Activated T-cell treated with anti-CD3 and anti-CD28 coated beads for 4 hours (primary cell): ENCODE data around the gene OMG.
"Not testable (repeated sequence)": the region's sequence is repeated elsewhere in the genome, so short reads cannot be mapped to it uniquely, and the experiment has no call there.

Experiments
- DNase-seq: peaks from one replicate; pipeline ENCODE4 v3.0.0-alpha.2; 2020

The OMG gene

DNA sequence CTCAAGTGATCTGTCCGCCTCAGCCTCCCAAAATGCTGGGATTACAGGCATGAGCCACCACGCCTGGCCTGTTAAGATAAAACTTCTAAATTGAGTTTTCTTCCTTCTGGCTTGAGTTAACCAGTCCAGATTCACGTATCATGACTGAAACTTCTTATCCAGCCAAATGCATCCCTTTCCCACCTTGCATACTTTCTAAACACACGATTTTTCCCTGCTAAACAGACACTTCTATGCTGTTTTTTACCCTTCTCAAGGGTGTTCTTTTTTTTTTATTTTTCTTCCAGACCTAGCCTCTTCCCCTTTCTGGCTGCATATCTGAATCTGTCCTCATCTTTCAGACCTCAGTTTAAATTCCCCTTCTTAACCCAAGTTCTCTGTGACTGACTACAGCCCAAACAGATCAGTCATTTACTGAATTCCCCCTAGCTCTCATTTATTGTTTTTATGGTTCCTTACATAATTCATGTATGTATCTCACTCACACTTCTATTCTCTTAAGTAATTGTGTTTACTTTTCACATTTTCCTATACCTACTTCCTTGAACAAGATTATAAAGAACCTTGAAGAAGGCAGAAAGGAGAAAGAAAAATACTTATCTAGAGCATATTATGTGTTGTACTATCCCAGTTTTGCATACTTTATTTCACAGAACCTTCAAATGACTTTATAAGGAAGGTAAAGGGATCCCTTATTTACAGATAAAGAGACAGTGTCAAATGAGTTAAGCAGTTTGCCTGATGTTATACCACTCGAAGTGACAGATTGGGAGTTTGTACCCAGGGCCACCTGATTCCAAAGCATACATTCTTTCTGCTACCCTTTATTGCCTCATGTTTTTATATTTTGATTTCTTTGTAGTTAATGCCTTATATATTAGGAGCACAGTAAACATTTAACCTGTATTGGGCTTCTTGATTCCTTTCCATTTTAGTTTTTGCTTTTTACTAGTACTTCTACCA lies 11.6 kb upstream of the OMG start:
- DNase-seq = no peak

DNA sequence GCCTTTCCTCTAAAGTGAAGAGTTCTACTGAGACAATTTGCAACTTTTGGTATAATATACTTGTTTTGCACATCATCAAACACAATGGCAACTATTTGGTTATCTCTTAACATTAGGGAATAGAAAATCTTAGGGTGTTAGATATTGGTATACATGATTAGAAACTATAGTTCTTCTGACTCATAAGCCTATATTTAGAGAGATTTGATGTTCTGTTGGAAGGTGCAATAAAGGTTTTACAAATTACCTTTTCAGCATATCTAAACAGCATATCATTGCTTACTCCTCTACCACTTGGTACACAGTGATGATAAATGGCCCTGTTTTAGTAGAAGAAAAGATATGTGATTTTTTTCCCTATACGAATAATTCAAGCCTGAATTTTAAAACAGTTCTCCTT lies 10.6 kb upstream of the OMG start:
- no peak for DNase-seq

DNA sequence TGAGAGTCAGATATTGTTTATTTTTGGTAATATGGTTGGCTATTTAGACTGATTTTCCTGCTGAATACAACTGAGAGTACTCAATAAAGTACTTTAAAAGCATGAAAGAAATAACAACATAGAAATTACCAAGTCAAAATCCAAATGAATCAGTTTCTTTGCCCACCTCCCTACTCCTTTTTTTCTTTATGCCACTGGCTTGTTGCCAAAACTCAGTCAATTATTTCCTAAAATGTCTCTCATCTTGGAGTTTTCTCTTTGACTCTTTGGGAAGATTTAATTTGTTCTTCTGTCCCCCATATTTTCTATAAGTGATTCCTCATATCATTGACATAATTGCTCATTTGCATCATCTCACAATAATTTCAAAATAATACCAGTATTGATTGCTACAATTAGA lies 2.6 kb upstream of the OMG start:
- DNase-seq = no peak

DNA sequence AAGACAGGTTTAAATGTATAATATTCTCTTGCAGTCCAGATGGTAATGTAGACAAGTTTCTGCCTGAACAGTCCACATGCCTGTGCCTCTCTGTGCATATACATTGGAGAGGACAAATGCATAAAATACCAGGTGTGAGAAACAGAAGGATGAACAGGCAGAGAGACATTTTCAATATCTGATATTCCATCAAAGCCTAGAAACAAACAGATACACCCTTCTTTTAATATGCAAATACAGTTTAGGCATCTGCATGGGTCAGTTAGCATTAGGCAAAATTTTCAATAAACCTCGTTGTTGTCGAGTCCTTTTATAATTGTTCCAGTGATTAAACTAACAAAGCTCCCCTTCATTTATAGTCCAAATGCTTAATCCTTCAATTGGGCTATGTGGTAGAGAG lies 897 bp downstream of the OMG start:
- DNase-seq = no peak

DNA sequence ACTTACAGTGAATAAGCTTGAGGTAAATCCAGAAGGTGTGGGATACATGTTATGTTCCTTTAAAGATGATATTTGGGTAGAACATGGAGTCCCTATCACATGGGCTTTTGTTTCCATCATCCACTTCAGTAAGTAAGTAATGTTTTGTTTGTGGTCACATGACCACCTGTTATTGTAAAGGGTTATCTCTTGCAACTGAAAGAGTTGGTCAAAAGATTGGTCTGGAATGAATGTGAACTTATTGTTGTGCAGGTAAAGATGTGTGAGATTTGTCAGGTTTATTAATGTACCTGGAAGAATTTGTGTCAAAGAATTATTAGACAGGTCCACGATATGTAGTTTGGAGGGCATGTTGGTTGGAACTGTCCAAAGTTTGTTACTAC lies 1.6 kb downstream of the OMG start:
- DNase-seq = no peak

DNA sequence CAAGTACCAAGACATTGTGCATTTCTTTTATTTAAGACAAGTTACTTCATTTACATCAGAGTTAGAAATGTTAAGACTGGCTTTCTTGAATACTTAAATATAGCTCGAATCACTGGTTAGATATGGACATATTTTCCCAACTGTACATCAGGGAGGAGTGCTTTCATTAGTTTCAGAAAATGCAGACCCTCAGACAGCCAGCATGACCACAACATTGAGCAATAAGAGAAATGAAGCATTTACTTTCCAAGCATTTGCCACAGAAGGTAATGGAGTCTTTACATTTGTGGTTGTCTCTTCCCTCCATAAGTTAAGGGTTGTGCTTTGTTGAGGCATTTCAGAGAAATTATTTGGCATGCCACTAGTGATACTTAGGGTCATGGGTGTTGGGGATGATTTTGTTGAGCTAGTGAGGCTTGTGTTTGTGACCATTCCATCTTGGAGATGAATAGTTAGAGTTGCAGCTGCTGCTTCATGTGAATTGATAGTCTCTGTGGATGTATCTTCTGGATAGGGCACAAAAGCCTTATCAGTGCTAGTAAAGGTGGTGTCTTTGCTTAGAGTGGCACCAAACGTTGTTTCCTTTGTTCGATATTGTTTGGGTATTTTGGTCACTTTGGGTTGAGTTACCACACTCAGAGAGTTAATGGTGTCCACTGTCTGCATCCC lies 2.1 kb downstream of the OMG start:
- no peak for DNase-seq

DNA sequence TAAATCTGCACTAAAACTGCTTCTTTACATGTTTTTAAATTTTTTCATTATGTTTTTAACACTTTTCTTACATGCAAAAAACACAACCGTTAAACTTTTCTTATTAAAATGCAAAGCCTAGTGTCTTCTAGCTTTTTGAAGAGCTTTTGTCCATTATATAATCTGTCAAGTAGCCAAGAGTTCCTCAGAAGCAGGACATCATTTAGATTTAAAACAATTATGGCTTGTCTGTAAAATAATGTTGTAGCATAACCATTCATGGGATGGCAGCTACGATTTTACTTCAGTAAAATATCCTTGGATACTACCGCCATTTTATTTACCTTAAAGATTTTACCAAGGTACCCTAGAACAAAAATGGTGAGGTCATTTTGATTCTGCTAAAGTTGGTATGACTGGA lies 2.8 kb downstream of the OMG start:
- DNase-seq = no peak

DNA sequence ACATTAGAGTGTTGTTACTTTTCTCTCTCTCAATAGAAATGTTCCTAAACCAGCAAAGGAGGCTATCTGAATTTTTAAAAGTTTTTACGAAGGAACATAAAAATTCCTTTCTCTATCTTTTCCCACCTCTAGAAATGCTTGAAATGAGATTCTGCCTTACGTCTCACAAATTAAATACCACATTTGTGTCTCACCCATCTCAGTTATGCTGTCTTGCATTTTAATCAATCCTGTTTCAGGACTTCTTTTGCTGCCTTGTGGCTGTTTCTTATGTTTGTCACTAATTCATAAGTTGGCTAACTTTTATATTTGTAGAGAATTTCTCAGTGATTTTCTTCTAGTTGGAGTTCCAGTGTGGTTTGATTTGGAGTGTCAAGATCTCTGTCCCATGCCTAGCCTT lies 3.5 kb downstream of the OMG start:
- no peak for DNase-seq

DNA sequence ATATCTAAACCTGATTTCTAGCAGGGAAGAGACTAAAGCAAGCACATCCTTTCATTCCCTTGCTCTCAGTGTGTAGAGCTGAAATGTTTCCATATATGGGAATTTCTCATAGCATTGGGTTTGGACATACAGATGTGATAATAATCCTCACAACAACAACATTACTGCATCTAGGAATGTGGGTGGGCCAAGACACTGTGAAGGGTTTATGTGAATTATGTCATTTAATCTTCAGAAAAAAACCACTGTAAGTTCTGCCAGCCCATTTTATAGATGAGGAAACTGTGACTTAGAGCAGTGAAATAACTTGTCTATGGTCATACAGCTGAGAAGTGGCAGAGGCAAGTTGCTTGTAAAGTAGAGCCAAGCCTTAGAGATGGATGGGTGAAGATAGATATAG lies 5.2 kb downstream of the OMG start:
- DNase-seq = no peak

DNA sequence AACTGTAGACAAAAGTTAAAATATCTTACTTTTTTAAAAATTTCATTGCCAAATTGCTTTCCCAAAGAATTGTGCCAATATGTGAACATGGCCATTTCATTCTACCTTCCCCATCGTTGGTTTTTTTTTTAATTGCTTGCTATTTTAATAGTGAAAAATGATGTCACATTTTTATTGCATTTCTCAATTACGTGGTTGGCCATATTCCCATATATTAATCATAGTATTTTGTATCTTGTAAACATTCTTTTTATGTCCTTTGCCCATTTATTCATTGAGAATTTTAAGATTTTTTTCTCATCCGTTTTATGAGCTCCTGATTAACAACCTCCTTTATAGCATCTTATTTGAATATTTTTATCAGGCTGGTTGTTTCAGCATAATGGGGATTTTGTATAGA lies 7.2 kb downstream of the OMG start:
- DNase-seq = no peak

DNA sequence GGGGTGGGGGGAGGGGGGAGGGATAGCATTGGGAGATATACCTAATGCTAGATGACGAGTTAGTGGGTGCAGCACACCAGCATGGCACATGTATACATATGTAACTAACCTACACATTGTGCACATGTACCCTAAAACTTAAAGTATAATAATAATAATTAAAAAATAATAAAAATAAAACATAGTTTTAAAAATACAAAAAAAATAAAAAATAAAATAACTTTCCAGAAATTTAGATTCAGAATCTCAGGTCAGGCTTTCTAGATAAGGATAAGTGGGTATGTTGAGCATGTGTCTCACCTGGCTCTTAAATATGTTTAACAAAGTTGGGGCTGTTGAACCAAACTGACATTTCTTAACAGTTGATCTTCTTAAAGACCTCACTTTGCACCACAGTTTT lies 9.1 kb downstream of the OMG start:
- DNase-seq = not testable (repeated sequence)

DNA sequence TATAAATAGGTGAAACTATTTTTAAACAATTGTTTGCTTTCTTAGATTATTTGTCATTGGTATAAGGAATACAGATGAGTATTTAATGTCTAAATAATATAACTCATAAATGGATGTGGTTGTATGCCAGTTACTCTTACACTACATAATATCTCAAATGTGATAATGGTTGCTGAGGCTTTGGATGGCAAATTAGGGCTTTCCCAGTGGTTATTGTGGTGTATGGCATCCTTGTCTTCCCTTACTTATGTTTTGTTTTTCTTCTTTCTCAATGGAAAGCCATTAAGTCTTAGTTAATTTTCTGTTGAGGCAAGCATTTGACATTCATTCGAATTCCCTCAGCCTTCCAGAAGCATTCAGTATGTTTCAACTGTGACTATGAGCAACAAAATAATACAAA lies 10.5 kb downstream of the OMG start:
- no peak for DNase-seq

DNA sequence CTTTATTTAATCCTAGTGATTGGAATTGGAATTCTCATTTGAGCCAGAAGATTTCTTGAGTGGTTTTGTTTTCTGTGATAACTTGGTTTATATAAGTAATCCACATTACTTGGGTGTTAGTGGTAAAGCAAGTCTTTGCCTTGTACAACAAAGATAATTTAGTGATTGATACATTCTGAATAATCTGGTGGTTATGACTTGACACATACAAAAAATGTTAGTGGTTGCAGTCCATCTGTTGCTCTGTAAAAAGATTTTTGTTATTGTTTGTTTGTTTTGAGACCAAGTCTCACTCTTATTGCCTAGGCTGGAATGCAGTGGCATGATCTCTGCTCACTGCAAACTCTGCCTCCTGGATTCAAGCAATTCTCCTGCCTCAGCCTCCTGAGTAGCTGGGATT lies 13.2 kb downstream of the OMG start:
- DNase-seq = no peak

DNA sequence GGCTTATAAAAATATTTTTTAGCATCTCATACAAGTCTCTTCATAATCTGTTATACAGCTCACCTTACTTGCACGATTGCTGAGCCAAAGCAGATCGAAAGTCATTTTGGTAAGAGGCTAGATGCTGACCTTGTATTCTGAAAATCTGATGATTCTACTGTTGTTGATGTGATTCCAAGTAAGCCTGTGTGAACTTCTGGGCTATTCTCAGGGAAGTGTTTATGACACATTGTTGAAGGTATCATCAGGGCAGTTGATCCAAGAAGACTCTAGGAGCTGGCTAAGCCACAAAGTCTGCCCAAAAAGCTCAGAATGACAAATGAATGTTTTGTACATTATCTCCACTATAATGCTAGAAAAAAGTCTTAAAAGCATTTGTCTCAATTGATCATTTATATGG lies 16.0 kb downstream of the OMG start:
- no peak for DNase-seq

DNA sequence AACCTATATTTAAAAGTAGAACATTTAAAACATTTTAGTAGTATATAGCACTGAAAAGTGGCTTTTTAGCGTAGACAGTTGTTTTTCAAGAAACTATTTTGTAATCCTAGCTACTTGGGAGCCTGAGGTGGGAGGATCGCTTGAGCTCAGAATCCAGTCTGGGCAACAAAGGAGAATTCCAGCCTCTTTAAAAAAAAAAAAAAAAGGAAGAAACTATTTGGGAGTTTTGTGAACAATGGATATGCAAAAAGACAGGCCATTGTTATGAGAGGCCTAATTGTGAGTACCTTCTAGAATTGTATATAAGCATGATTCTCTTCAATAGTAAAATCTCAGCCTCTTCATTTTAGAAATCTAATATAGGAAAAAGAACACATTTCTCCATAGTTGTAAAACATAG lies 17.6 kb downstream of the OMG start:
- DNase-seq = no peak

DNA sequence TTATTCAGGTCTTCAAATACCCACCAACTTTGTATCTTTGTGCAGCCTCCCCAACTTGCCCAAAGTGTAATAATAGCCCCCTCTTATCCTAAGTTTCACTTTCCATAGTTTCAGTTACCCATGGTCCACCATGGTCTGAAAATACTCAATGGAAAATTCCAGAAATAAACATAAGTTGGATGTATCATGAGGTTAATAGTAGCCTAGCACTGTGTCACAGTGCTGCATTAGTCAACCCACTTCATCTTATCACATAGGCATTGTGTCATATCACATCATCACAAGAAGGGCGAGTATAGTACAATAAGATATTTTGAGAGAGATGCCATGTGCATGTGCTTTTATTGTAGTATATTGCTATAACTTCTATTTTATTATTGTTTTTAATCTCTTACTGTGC lies 21.9 kb downstream of the OMG start:
- DNase-seq = no peak

DNA sequence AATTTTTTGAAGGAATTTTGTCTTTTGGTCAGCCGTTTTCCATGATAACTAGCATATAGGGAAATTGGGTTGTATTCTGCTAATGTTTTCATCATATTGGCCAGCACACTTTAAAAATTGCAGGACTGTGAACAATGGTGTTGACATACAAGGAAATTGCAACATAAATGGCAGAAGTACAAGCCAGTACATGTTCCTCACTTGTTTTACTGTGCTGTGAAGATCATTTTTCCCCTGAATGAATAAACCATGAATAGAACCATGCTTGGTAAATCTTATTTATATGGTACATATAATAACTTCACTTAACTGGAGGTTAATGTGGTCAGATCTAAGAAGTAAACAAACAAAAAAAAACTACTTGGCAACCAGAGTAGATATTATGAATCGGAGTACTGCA lies 22.8 kb downstream of the OMG start:
- DNase-seq = no peak

DNA sequence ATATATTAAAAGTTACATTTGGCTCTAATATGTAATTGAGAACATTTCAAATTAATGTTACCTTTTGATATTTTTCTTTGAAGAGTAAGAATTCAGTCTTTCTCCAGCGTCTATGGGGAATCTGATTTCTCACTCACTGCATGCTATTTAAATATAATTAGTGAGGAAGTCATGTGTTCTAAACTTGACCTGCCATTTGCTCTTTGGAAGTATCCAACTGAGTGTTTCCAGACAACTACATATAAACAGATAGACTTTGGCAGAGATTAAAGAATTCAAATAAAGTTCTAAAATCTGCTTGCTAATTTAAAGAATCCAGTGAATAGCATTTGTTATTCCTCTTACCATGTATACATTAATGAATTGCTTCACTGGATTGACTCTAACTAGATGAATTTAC lies 23.5 kb downstream of the OMG start:
- DNase-seq = no peak

DNA sequence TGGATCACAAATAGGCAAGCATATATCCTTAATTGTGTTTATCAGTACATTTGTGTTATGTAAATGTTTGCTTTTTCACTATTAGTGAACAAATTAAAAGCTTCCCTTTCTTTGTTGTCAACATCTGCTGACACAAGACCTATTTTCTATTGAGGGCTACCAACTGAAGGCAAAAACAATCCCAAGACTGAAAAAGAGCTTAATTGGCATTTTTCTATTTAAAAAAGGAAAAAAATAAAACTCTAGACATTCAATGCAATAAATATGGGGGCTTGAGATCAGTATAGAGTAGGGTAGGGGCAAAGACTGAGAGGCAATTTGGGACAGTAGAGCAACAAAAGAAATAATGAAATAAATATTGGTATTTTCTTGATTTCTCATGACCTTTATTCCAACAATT lies 24.2 kb downstream of the OMG start:
- no peak for DNase-seq

DNA sequence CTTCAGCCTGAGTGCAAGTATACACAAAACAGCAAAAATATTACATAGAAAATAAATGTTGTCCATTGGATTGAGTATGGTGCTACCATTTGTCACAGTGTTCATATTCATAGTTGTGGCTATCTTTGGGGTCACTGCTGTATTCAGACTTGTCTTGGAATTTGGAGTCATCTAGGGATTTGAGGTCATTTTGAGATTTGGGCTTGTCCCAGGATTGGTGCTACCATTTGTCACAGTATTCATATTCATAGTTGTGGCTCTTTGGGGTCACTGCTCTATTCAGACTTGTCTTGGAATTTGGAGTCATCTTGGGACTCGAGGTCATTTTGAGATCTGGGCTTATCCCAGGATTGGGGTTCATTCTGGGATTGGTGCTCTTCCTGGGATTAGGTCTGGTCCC lies 24.8 kb downstream of the OMG start:
- no peak for DNase-seq

DNA sequence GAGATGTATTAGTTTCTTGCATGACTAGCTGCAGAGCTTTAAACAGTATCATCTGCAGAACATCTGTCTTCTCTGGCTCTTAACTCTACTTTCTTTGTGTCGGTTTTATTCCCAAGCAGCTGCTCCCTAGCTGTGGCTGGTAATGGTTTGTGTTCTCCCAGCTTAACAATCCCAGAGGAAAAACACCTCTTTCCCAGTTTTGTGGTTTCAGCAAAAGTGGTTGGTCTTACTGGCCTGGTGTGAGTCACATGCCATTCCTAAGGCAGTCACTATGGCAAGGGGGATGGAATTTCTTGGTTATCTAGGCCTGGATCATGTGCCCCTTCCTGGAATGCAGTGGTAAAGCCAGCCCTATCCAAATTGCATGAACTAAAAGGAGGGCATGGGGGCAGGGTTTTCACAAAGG lies 27.5 kb downstream of the OMG start:
- no peak for DNase-seq

DNA sequence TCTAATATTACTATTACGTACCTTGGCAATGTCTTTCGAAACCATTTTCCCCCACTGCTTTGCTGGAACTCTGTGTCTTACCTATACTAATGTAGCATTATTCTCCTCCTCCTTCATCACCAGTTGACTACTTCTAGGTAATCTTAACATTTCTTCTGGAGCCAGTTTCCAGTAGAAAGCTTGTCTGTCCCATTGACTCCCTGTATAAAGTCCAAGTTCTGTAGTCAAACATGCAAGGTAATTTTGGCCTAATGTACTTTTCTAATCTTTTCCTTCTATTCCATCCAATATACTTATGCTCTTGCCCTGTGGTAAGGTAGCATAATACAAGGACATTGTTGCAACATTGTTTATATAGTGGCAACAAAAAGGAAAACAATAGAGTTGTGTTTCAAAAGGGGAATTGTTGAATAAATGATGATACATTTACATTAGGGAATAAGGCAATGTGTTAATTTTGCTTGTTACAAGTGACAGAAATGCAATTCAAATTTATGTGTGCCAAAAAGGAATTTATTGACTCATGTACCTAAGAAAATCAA lies 27.9 kb downstream of the OMG start:
- no peak for DNase-seq

DNA sequence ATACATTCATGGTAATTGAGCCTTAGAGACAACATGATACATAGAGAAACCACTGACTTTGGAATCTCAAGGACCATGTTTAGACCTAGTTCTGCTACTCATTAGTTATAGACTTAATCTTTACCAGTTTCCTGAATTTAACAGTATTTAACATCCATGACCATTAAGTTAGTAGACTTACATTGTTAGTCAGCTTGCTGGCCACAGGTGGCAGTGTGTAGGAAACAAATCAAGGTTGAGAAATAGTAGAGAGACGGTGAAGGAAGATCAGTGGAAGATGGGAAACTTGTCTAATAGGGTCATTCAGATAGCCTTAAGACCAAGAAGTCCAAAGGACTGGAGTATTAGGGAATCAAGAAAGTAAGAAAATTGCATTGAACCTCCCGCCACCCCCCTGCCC lies 31.0 kb downstream of the OMG start:
- DNase-seq = no peak

DNA sequence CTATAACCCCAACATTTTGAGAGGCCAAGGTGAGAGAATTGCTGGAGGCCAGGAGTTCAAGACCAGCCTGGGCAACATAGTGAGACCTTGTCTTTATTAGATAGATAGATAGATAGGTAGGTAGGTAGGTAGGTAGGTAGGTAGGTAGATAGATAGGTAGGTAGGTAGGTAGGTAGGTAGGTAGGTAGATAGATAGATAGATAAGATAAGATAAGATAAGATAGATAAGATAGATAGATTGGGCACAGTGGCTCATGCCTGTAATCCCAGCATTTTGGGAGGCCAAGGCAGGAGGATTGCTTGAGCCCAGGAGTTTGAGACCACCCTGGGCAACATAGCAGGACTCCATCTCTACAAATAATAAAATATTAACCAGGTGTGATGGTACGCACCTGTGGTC lies 34.1 kb downstream of the OMG start:
- not testable (repeated sequence) for DNase-seq
